ENCODE measurements around the gene LKAAEAR1.

LKAAEAR1 gene

DNA sequence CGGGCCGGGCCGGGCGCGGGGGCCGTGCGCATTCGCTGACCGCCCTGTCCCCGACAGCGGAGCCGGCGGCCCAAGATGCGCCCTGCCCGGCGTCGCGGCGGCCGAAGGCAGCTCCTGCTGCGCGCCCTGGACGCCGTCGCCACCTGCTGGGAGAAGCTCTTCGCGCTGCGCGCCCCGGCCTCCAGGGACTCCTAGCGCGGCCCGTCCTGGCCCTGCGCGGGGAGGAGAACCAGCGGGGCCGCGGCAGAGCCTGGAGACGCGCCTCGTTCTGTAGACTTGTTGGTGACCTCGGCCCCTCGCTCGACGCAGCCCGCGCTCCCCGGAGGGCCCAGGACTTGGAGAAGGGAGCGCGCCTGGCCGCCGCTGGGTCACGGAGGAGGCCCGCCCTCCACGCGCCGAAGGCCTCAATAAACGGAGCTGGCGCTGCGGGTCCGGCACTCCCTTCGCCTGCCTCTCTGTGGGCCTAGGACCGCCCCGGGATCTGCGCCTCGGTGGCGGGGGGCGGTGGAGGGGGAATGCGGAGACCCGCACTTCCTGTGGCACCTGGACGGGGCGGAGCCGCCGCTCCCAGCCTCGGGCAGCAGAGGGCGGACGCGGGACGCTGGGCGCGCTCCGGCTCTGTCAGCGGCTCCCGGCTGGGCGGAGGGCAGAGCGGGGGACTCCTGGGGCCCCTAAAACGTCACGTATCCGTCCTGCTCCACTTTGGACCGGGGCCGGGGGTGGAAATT lies 45.5 kb downstream of the LKAAEAR1 start:
- Histone ChIP-seq H3K9ac (no peak overlapping the region), H2AFZ (peak overlapping the region; percentile 88), H3K4me1 (peaks cover 4% of the 10 kb centered on the region)

DNA sequence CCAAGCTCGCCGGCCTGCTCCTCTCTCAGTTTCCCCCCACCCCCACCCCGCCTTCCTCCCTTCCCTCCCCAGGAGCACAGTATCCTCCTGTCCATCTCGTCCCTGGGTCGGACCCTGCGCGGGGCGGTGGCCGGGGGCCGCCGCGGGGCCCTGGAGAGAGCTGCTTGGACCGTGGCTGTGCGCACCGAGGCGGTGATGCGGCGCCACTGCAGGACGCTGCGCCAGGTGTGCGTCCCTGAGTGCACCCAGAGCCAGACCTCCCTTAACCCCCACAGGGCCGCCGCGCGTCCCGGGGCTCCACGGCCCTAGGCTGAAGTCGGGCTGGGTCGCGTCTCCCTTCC lies 46.0 kb downstream of the LKAAEAR1 start:
- Histone ChIP-seq H3K27ac (no peak overlapping the region), H3K9ac (no peak overlapping the region), H3K4me3 (ENCODE audit: low read depth, low read length) (peak overlapping the region; percentile 65), H2AFZ (peak overlapping the region; percentile 88), H3K27me3 (ENCODE audit: control insufficient read depth, insufficient read depth, low read length) (no peaks in the 10 kb centered on the region), H3K9me3 (ENCODE audit: control insufficient read depth, low read length) (no peaks in the 10 kb centered on the region), H3K79me2 (no peaks in the 10 kb centered on the region), H3K4me2 (ENCODE audit: low read length) (peak overlapping the region; percentile 82), H3K36me3 (ENCODE audit: control insufficient read depth, insufficient read depth, low read length) (no peaks in the 10 kb centered on the region), H3K4me1 (peaks cover 4% of the 10 kb centered on the region)
- TF ChIP-seq, protein P1, sequence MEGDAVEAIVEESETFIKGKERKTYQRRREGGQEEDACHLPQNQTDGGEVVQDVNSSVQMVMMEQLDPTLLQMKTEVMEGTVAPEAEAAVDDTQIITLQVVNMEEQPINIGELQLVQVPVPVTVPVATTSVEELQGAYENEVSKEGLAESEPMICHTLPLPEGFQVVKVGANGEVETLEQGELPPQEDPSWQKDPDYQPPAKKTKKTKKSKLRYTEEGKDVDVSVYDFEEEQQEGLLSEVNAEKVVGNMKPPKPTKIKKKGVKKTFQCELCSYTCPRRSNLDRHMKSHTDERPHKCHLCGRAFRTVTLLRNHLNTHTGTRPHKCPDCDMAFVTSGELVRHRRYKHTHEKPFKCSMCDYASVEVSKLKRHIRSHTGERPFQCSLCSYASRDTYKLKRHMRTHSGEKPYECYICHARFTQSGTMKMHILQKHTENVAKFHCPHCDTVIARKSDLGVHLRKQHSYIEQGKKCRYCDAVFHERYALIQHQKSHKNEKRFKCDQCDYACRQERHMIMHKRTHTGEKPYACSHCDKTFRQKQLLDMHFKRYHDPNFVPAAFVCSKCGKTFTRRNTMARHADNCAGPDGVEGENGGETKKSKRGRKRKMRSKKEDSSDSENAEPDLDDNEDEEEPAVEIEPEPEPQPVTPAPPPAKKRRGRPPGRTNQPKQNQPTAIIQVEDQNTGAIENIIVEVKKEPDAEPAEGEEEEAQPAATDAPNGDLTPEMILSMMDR (IDR thresholded peaks at IDR 0.05) = no peak

More for the DNA sequence above, 45.5 kb downstream of the LKAAEAR1 start:
- no peaks in the 10 kb centered on the region for H3K79me2 ChIP-seq
- peak overlapping the region; percentile 37 for H3K27ac ChIP-seq
- no peaks in the 10 kb centered on the region for H3K27me3 ChIP-seq (ENCODE audit: control insufficient read depth, insufficient read depth, low read length)
- no peaks in the 10 kb centered on the region for H3K9me3 ChIP-seq (ENCODE audit: control insufficient read depth, low read length)
- peak overlapping the region; percentile 65 for H3K4me3 ChIP-seq (ENCODE audit: low read depth, low read length)
- TF ChIP-seq, protein P1 (IDR thresholded peaks at IDR 0.05) = peak; percentile 84
- H3K36me3 ChIP-seq (ENCODE audit: control insufficient read depth, insufficient read depth, low read length) = no peaks in the 10 kb centered on the region
- peak overlapping the region; percentile 82 for H3K4me2 ChIP-seq (ENCODE audit: low read length)

DNA sequence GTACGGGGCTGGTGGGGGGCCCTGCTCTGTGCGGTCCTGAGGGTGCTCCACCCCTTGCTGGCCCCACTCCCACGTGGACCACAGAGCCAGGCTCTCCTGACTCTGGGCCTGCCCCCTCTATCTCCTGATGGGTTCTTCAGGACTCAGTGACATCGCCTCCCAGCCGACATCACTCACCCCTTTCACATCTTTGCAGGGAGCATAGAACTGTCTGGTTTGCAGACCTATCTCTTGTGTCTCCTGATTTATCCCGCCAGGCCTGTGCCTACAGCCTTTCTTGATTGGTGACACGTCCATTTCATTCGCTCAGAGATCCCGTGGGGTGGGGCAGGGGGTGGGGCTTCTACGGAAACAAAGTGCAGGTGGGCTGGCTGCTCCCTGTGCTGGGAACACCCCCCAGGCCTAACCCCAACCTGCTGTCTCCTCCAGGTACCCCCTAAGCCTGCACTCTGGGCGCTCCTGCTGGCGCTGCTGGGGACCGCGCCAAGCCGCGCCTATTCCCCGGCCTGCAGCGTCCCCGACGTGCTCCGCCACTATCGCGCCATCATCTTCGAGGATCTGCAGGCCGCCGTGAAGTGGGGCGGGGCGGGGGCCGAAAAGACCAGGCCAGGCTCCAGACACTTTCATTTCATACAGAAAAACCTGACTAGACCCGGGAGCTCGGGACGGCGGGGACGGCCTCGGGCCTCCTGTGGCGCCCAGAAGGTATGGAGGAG lies 46.5 kb downstream of the LKAAEAR1 start:
- no peak overlapping the region for H3K27ac ChIP-seq
- no peaks in the 10 kb centered on the region for H3K9me3 ChIP-seq (ENCODE audit: control insufficient read depth, low read length)
- TF ChIP-seq, protein P1 (IDR thresholded peaks at IDR 0.05) = no peak
- peak overlapping the region; percentile 82 for H3K4me2 ChIP-seq (ENCODE audit: low read length)
- no peaks in the 10 kb centered on the region for H3K27me3 ChIP-seq (ENCODE audit: control insufficient read depth, insufficient read depth, low read length)
- peak overlapping the region; percentile 65 for H3K4me3 ChIP-seq (ENCODE audit: low read depth, low read length)
- no peak overlapping the region for H3K9ac ChIP-seq
- H2AFZ ChIP-seq = peak overlapping the region; percentile 88
- H3K36me3 ChIP-seq (ENCODE audit: control insufficient read depth, insufficient read depth, low read length) = no peaks in the 10 kb centered on the region
- H3K4me1 ChIP-seq = peaks cover 4% of the 10 kb centered on the region
- no peaks in the 10 kb centered on the region for H3K79me2 ChIP-seq

DNA sequence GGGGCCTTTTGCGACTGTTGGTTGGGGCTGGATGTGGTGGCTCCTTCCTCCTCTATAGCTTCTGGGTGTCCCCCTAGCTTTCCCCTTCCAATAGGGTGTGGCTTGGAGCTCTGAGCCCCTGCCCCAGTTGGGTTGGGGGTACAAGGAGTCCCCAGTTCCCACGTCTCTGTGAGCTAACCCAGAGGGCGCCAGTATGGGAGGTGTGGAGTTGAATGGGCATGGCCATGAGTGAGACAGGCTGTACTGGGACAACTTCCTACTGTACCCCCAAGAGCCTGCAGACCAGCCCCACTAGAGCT lies 47.0 kb downstream of the LKAAEAR1 start:
- no peak overlapping the region for H2AFZ ChIP-seq
- H3K4me2 ChIP-seq (ENCODE audit: low read length) = no peak overlapping the region
- H3K79me2 ChIP-seq = no peaks in the 10 kb centered on the region
- H3K27me3 ChIP-seq (ENCODE audit: control insufficient read depth, insufficient read depth, low read length) = no peaks in the 10 kb centered on the region
- no peak overlapping the region for H3K4me3 ChIP-seq (ENCODE audit: low read depth, low read length)
- H3K9me3 ChIP-seq (ENCODE audit: control insufficient read depth, low read length) = no peaks in the 10 kb centered on the region
- TF ChIP-seq, protein P1 (IDR thresholded peaks at IDR 0.05) = no peak
- no peaks in the 10 kb centered on the region for H3K36me3 ChIP-seq (ENCODE audit: control insufficient read depth, insufficient read depth, low read length)
- H3K27ac ChIP-seq = no peak overlapping the region
- no peak overlapping the region for H3K9ac ChIP-seq
- H3K4me1 ChIP-seq = peaks cover 4% of the 10 kb centered on the region
